HepG2 (cell line): ENCODE data around the gene GPR37.

Source experiments
- CTCF ChIP-seq: sonication (generic); formaldehyde crosslinking; IDR thresholded peaks from 2 replicates; pipeline ENCODE4 v1.5.0; 2020; ENCODE audit warnings: mild to moderate bottlenecking, missing genetic modification reagents, moderate library complexity
- ESRRA ChIP-seq: sonication (generic); formaldehyde crosslinking; IDR thresholded peaks from 2 replicates; pipeline ENCODE4 v1.5.1; 2020; ENCODE audit warnings: mild to moderate bottlenecking, low read depth, missing genetic modification reagents
- MXD3 ChIP-seq: IDR thresholded peaks from 2 replicates; pipeline ENCODE4 v1.6.1; 2016; ENCODE audit warnings: mild to moderate bottlenecking, missing biosample characterization, missing genetic modification reagents
- SSRP1 ChIP-seq: IDR thresholded peaks from 2 replicates; pipeline ENCODE4 v1.6.1; 2016; ENCODE audit warnings: control low read depth
- ZNF280D ChIP-seq: sonication (generic); formaldehyde crosslinking; IDR thresholded peaks from 2 replicates; pipeline ENCODE4 v1.5.1; 2020; ENCODE audit warnings: mild to moderate bottlenecking, missing genetic modification reagents
- ZNF609 ChIP-seq: sonication (generic); formaldehyde crosslinking; IDR thresholded peaks from 2 replicates; pipeline ENCODE4 v1.4.0; 2020; ENCODE audit warnings: mild to moderate bottlenecking, missing genetic modification reagents, borderline replicate concordance
- ZNF747 ChIP-seq: sonication (generic); formaldehyde crosslinking; IDR thresholded peaks from 2 replicates; pipeline ENCODE4 v1.8.1; 2023; ENCODE audit warnings: missing genetic modification reagents, mild to moderate bottlenecking, borderline replicate concordance
- ZNF879 ChIP-seq: sonication (generic); formaldehyde crosslinking; IDR thresholded peaks from 2 replicates; pipeline ENCODE4 v1.8.1; 2023; ENCODE audit warnings: missing genetic modification reagents
- ZSCAN29 ChIP-seq: sonication (generic); formaldehyde crosslinking; conservative IDR thresholded peaks from 2 replicates; pipeline ENCODE4 v1.4.0; 2020; ENCODE audit warnings: mild to moderate bottlenecking, missing genetic modification reagents

DNA sequence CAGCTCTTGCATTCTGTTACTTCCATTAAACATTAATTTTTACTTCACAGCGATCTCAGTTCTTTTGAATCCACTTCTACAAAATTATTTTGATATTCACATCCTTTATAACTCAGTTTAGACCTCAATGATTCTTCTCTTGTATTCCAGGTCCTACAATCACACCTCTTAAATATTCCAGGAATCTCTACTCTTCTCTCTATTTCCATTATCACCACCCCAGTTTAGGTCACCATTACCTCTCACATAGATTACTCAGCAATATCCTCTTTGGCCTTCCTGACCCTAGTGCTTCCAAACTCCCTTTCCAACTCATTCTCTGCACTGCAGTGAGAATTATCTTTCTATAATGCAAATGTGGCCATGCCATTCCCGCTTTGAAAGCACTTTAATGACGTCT is 27.1 kb upstream of the GPR37 start:
- TF ChIP-seq ZNF879 (CRISPR knock-in tag) (no peak), ZNF280D (CRISPR knock-in tag) (no peak), ESRRA (CRISPR knock-in tag) (no peak), MXD3 (CRISPR knock-in tag) (no peak), CTCF (CRISPR knock-in tag) (no peak), ZNF747 (CRISPR knock-in tag) (no peak), SSRP1 (no peak), ZSCAN29 (CRISPR knock-in tag) (no peak), ZNF609 (CRISPR knock-in tag) (no peak)
